ENCODE data around the gene MIPOL1. TPM values are rescaled to one million over a fixed set of nuclear protein-coding genes. Genes with fewer than 3 reads are reported as not detected.

Gene MIPOL1
- total and polyA plus RNA-seq, 2 of the 13 experiments (the other 11 are each of a cell fraction or from before 2014, with no cell fraction given): 8.6 to 34.2 TPM

GRCh38 chr14:37416264-37416663 lies 218.5 kb downstream of the MIPOL1 start:
- Histone ChIP-seq H3K9me3 (ENCODE audit: low read length) (no peaks in the 10 kb centered on the region), H2AFZ (ENCODE audit: low read length) (no peak overlapping the region), H3K36me3 (replicated peaks in 1 of 2; ENCODE audit: control insufficient read depth in 1 of 2, insufficient read depth in 2 of 2, low read length in 2 of 2) (no peaks in the 10 kb centered on the region), H3K4me2 (ENCODE audit: low read depth, low read length) (no peak overlapping the region), H3K9ac (ENCODE audit: insufficient read depth, low read depth, low read length) (no peak overlapping the region), H3K79me2 (ENCODE audit: insufficient read depth, low read length) (no peaks in the 10 kb centered on the region), H3K27me3 (ENCODE audit: control insufficient read depth in 1 of 2, insufficient read depth in 2 of 2, low read length in 2 of 2) (no peaks in the 10 kb centered on the region), H3K27ac (ENCODE audit: extremely low read length, insufficient read depth, low read length) (no peak overlapping the region), H4K20me1 (ENCODE audit: insufficient read depth, low read length) (no peaks in the 10 kb centered on the region), H3K4me3 (replicated peaks in 1 of 3; ENCODE audit: insufficient read depth in 1 of 3, low read depth in 2 of 3, low read length in 3 of 3) (no peak overlapping the region), H3K4me1 (ENCODE audit: insufficient read depth, low read length) (peaks cover 28% of the 10 kb centered on the region)
- WGBS (ENCODE audit: low lambda C conversion rate): 96% methylated on average over 2 of the region's 2 CpGs
- FAIRE-seq (no peak), ATAC-seq (no peak), DNase-seq (ENCODE audit: low spot score) (no peak)
- no peak for TF ChIP-seq SRY (CRISPR knock-in tag; IDR thresholded peaks at IDR 0.05)
- TF ChIP-seq, protein P1, sequence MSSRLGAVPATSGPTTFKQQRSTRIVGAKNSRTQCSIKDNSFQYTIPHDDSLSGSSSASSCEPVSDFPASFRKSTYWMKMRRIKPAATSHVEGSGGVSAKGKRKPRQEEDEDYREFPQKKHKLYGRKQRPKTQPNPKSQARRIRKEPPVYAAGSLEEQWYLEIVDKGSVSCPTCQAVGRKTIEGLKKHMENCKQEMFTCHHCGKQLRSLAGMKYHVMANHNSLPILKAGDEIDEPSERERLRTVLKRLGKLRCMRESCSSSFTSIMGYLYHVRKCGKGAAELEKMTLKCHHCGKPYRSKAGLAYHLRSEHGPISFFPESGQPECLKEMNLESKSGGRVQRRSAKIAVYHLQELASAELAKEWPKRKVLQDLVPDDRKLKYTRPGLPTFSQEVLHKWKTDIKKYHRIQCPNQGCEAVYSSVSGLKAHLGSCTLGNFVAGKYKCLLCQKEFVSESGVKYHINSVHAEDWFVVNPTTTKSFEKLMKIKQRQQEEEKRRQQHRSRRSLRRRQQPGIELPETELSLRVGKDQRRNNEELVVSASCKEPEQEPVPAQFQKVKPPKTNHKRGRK (CRISPR knock-in tag; IDR thresholded peaks at IDR 0.05): no peak
- TF ChIP-seq ZBTB20 (CRISPR knock-in tag; IDR thresholded peaks at IDR 0.05; ENCODE audit: borderline replicate concordance, low read depth): no peak
- no peak for TF ChIP-seq CBX1 (IDR thresholded peaks at IDR 0.05; ENCODE audit: low read depth)
- TF ChIP-seq, protein P2, sequence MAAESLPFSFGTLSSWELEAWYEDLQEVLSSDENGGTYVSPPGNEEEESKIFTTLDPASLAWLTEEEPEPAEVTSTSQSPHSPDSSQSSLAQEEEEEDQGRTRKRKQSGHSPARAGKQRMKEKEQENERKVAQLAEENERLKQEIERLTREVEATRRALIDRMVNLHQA (CRISPR knock-in tag; IDR thresholded peaks at IDR 0.05): no peak
- TF ChIP-seq REL (CRISPR knock-in tag; conservative IDR thresholded peaks at IDR 0.05): no peak
- TF ChIP-seq MAF1 (CRISPR knock-in tag; IDR thresholded peaks at IDR 0.05; ENCODE audit: borderline replicate concordance): no peak
- TF ChIP-seq ZNF143 (CRISPR knock-in tag; IDR thresholded peaks at IDR 0.05): no peak
- TF ChIP-seq, protein P3, sequence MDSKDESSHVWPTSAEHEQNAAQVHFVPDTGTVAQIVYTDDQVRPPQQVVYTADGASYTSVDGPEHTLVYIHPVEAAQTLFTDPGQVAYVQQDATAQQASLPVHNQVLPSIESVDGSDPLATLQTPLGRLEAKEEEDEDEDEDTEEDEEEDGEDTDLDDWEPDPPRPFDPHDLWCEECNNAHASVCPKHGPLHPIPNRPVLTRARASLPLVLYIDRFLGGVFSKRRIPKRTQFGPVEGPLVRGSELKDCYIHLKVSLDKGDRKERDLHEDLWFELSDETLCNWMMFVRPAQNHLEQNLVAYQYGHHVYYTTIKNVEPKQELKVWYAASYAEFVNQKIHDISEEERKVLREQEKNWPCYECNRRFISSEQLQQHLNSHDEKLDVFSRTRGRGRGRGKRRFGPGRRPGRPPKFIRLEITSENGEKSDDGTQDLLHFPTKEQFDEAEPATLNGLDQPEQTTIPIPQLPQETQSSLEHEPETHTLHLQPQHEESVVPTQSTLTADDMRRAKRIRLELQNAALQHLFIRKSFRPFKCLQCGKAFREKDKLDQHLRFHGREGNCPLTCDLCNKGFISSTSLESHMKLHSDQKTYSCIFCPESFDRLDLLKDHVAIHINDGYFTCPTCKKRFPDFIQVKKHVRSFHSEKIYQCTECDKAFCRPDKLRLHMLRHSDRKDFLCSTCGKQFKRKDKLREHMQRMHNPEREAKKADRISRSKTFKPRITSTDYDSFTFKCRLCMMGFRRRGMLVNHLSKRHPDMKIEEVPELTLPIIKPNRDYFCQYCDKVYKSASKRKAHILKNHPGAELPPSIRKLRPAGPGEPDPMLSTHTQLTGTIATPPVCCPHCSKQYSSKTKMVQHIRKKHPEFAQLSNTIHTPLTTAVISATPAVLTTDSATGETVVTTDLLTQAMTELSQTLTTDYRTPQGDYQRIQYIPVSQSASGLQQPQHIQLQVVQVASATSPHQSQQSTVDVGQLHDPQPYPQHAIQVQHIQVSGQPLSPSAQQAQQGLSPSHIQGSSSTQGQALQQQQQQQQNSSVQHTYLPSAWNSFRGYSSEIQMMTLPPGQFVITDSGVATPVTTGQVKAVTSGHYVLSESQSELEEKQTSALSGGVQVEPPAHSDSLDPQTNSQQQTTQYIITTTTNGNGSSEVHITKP (CRISPR knock-in tag; IDR thresholded peaks at IDR 0.05; ENCODE audit: low read depth): no peak
- TF ChIP-seq GZF1 (CRISPR knock-in tag; IDR thresholded peaks at IDR 0.05): no peak
- no peak for TF ChIP-seq ZSCAN30 (CRISPR knock-in tag; IDR thresholded peaks at IDR 0.05)
- TF ChIP-seq TOE1 (CRISPR knock-in tag; IDR thresholded peaks at IDR 0.05): no peak
- TF ChIP-seq GATA4 (IDR thresholded peaks at IDR 0.05; ENCODE audit: borderline replicate concordance, low read depth): no peak
- TF ChIP-seq FOXM1 (CRISPR knock-in tag; IDR thresholded peaks at IDR 0.05): no peak
- TF ChIP-seq ZNF232 (CRISPR knock-in tag; IDR thresholded peaks at IDR 0.05; ENCODE audit: borderline replicate concordance): no peak
- TF ChIP-seq RARA (CRISPR knock-in tag; IDR thresholded peaks at IDR 0.05): no peak
- no peak for TF ChIP-seq THAP11 (CRISPR knock-in tag; IDR thresholded peaks at IDR 0.05)
- TF ChIP-seq DNMT3B (CRISPR knock-in tag; conservative IDR thresholded peaks at IDR 0.05): no peak
- TF ChIP-seq ZNF567 (CRISPR knock-in tag; IDR thresholded peaks at IDR 0.05; ENCODE audit: borderline replicate concordance): no peak
- no peak for TF ChIP-seq RNF219 (CRISPR knock-in tag; IDR thresholded peaks at IDR 0.05)
- no TSS peak for BruUV-seq (replicated peaks)
- POLR2A ChIA-PET: no interaction called here
- intact Hi-C loops (cut with micrococcal nuclease; ENCODE audit: unreplicated experiment): no loop called here
- in situ Hi-C loops (cut with HindIII; ENCODE audit: extremely low pct_ligation_motif_present, low pct_unique_long_range_greater_than_20kb): no loop called here
- CTCF ChIA-PET (ENCODE audit: low intra/inter-chr PET ratio, low total read pairs): no interaction called here
